Neuronal stem cell (in vitro differentiated cells): Measurements from ENCODE around the gene YPEL1.

Experiments used
- DNase-seq: peaks from one replicate; pipeline ENCODE4 v3.0.0-alpha.2; 2013; ENCODE audit warnings: low spot score
- H2AFZ ChIP-seq: one replicate; pipeline ENCODE4 v1.6.1; 2013; ENCODE audit warnings: mild to moderate bottlenecking, low read length, inconsistent platforms
- H2AK5ac ChIP-seq: 2 replicates; pipeline ENCODE4 v1.6.1; 2013; ENCODE audit warnings: low read depth, mild to moderate bottlenecking, inconsistent platforms, low read length, moderate library complexity, mixed read lengths
- H2BK120ac ChIP-seq: 2 replicates; pipeline ENCODE4 v1.6.1; 2013; ENCODE audit warnings: low read depth, mild to moderate bottlenecking, inconsistent platforms, low read length, moderate library complexity, mixed read lengths
- H2BK12ac ChIP-seq: one replicate; pipeline ENCODE4 v1.6.1; 2013; ENCODE audit warnings: low read length, inconsistent platforms
- H2BK15ac ChIP-seq: 2 replicates; pipeline ENCODE4 v1.6.1; 2013; ENCODE audit warnings: mild to moderate bottlenecking, low read length, inconsistent platforms, mixed read lengths
- H2BK5ac ChIP-seq: one replicate; pipeline ENCODE4 v1.6.1; 2013; ENCODE audit warnings: inconsistent platforms, mild to moderate bottlenecking, low read length, moderate library complexity
- H3K14ac ChIP-seq: one replicate; pipeline ENCODE4 v1.6.1; 2013; ENCODE audit warnings: low read length, inconsistent platforms
- H3K18ac ChIP-seq: 2 replicates; pipeline ENCODE4 v1.6.1; 2013; ENCODE audit warnings: low read length, inconsistent platforms
- H3K23ac ChIP-seq: 2 replicates; pipeline ENCODE4 v1.6.1; 2013; ENCODE audit warnings: low read depth, mild to moderate bottlenecking, mixed read lengths, low read length, inconsistent platforms; ENCODE audit not compliant: poor library complexity
- H3K27ac ChIP-seq: replicated peaks from 3 replicates; pipeline ENCODE4 v1.5.1; 2013; ENCODE audit warnings: low read length, inconsistent platforms
- H3K27me3 ChIP-seq, 3 experiments: 2 replicates each; pipeline ENCODE4 v1.6.1; 2013; ENCODE audit warnings: low read length in 3 of 3, mild to moderate bottlenecking in 2 of 3, inconsistent platforms in 1 of 3, low read depth in 1 of 3, mixed read lengths in 1 of 3, moderate library complexity in 1 of 3; ENCODE audit not compliant: control insufficient read depth in 3 of 3, insufficient read depth in 3 of 3
- H3K36me3 ChIP-seq, 2 donors: replicated peaks in 1 of 2; 2 replicates each; pipeline ENCODE4 v1.6.1; 2013; ENCODE audit warnings: low read length in 2 of 2; ENCODE audit not compliant: control insufficient read depth in 2 of 2, insufficient read depth in 2 of 2
- H3K4ac ChIP-seq: 2 replicates; pipeline ENCODE4 v1.6.1; 2013; ENCODE audit warnings: inconsistent platforms, mild to moderate bottlenecking, low read length, moderate library complexity
- H3K4me1 ChIP-seq, 2 donors: 1 replicate in 1 of 2; 2 replicates in 1 of 2; pipeline ENCODE4 v1.6.1; 2013; ENCODE audit warnings: low read length in 2 of 2, low read depth in 1 of 2; ENCODE audit not compliant: control insufficient read depth in 2 of 2, insufficient read depth in 1 of 2
- H3K4me2 ChIP-seq: one replicate; pipeline ENCODE4 v1.6.1; 2013; ENCODE audit warnings: mild to moderate bottlenecking, low read length, inconsistent platforms; ENCODE audit not compliant: insufficient read depth, poor library complexity, severe bottlenecking
- H3K4me3 ChIP-seq, 2 donors: 2 replicates each; pipeline ENCODE4 v1.5.1; 2013; ENCODE audit warnings: low read length in 2 of 2, mild to moderate bottlenecking in 2 of 2, inconsistent platforms in 1 of 2, moderate library complexity in 1 of 2
- H3K79me1 ChIP-seq: one replicate; pipeline ENCODE4 v1.6.1; 2013; ENCODE audit warnings: low read depth, mild to moderate bottlenecking, inconsistent platforms, low read length, moderate library complexity
- H3K9ac ChIP-seq: one replicate; pipeline ENCODE4 v1.6.1; 2013; ENCODE audit warnings: mild to moderate bottlenecking, low read depth, low read length, inconsistent platforms; ENCODE audit not compliant: poor library complexity
- H3K9me3 ChIP-seq, 2 donors: replicated peaks in 1 of 2; 2 replicates each; pipeline versions ENCODE3 to v1.6.1; 2013; ENCODE audit warnings: low read length in 2 of 2, mild to moderate bottlenecking in 2 of 2, inconsistent platforms in 1 of 2, low read depth in 1 of 2, mixed read lengths in 1 of 2, moderate library complexity in 1 of 2; ENCODE audit not compliant: control insufficient read depth in 2 of 2, insufficient read depth in 1 of 2
- H4K8ac ChIP-seq: one replicate; pipeline ENCODE4 v1.6.1; 2013; ENCODE audit warnings: low read depth, mild to moderate bottlenecking, inconsistent platforms, low read length, moderate library complexity
- H4K91ac ChIP-seq: one replicate; pipeline ENCODE4 v1.6.1; 2013; ENCODE audit warnings: low read length, low read depth, mild to moderate bottlenecking, inconsistent platforms; ENCODE audit not compliant: poor library complexity
- WGBS, 2 donors: extraction: QIAGEN DNeasy Blood & Tissue Kit; methylation state at CpG; one replicate each; pipeline ENCODE4 v1.1.7; 2013; ENCODE audit warnings: missing lambda C conversion rate in 2 of 2, mixed read lengths in 1 of 2; ENCODE audit not compliant: insufficient read length in 2 of 2, insufficient replicate concordance in 1 of 2; ENCODE audit errors: extremely low coverage in 2 of 2; 5-methylcytosine and 5-hydroxymethylcytosine counted together

Gene YPEL1

GRCh38 chr22:21677606-21678443 is 57.8 kb downstream of the YPEL1 start:
- no CpG with 5 or more reads among the region's 15 CpGs for WGBS, 2 donors
- no peak overlapping the region for H3K14ac ChIP-seq

DNA sequence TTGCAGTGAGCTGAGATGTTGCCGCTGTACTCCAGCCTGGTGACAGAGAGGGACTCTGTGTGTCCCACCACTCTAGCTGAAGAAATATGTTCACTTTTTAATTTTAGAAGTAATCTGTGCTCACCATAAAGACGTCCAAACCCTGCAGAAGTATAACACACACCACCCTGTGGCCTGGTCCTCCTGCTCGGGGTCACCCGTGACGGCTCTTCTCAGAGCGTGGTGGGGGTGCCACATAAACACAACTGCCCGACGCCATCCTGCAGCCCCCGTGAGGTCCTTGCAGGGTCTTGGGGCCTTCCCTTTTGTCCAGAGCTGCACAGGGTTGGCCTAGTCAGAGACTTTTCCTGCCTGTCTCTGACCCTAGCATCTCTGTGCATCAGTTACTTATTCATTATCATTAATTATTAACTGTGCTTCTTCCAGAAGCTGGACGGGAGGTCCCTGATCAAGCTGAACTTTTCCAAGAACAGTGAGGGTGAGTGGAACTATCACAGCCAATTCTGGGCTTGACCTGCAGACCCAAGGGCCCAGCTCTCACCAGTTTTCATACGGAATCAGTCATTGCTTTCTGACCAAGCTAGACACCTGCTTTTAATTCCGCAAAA is 60.9 kb downstream of the YPEL1 start:
- Histone ChIP-seq H3K27ac (no peak overlapping the region), H2BK5ac (no peak overlapping the region), H4K8ac (no peak overlapping the region), H3K4me3 (no peak overlapping the region), H4K91ac (no peak overlapping the region), H3K4ac (no peak overlapping the region), H3K4me2 (no peak overlapping the region), H3K9ac (no peak overlapping the region), H3K9me3 (peaks cover 0 to 6% of the 10 kb centered on the region in 2 donors), H2BK12ac (no peak overlapping the region), H2BK15ac (no peak overlapping the region), H3K36me3 (peaks cover 27 to 64% of the 10 kb centered on the region in 2 donors), H3K18ac (no peak overlapping the region), H3K4me1 (peaks cover 0 to 2% of the 10 kb centered on the region in 2 donors), H2AK5ac (no peak overlapping the region), H3K79me1 (no peaks in the 10 kb centered on the region), H2BK120ac (no peak overlapping the region), H2AFZ (no peak overlapping the region), H3K14ac (no peak overlapping the region), H3K23ac (no peak overlapping the region), H3K27me3 (no peaks in the 10 kb centered on the region)
- whole genome bisulfite sequencing, 2 donors: no CpG with 5 or more reads among the region's 12 CpGs
- DNase-seq: no peak

More at GRCh38 chr22:21677606-21678443, 57.8 kb downstream of the YPEL1 start:
- H3K27ac ChIP-seq: no peak overlapping the region
- no peak for DNase-seq
- H2BK15ac ChIP-seq: no peak overlapping the region
- H2BK12ac ChIP-seq: peak overlapping the region; percentile 73
- no peak overlapping the region for H2BK5ac ChIP-seq
- no peaks in the 10 kb centered on the region for H3K79me1 ChIP-seq
- peaks cover 2% of the 10 kb centered on the region in 2 donors for H3K4me1 ChIP-seq
- no peak overlapping the region for H3K18ac ChIP-seq
- H3K9ac ChIP-seq: peak overlapping the region; percentile 30
- peaks cover 19 to 54% of the 10 kb centered on the region in 2 donors for H3K36me3 ChIP-seq
- no peak overlapping the region for H2BK120ac ChIP-seq
- H3K9me3 ChIP-seq: peaks cover 0 to 6% of the 10 kb centered on the region in 2 donors
- no peak overlapping the region for H2AFZ ChIP-seq
- H4K8ac ChIP-seq: no peak overlapping the region
- H3K4me3 ChIP-seq: peak overlapping the region in 1 of 2 donors; percentile 5
- H3K4ac ChIP-seq: no peak overlapping the region
- no peaks in the 10 kb centered on the region for H3K27me3 ChIP-seq
- H4K91ac ChIP-seq: no peak overlapping the region
- H3K4me2 ChIP-seq: no peak overlapping the region
- peak overlapping the region; percentile 98 for H3K23ac ChIP-seq
- no peak overlapping the region for H2AK5ac ChIP-seq

DNA sequence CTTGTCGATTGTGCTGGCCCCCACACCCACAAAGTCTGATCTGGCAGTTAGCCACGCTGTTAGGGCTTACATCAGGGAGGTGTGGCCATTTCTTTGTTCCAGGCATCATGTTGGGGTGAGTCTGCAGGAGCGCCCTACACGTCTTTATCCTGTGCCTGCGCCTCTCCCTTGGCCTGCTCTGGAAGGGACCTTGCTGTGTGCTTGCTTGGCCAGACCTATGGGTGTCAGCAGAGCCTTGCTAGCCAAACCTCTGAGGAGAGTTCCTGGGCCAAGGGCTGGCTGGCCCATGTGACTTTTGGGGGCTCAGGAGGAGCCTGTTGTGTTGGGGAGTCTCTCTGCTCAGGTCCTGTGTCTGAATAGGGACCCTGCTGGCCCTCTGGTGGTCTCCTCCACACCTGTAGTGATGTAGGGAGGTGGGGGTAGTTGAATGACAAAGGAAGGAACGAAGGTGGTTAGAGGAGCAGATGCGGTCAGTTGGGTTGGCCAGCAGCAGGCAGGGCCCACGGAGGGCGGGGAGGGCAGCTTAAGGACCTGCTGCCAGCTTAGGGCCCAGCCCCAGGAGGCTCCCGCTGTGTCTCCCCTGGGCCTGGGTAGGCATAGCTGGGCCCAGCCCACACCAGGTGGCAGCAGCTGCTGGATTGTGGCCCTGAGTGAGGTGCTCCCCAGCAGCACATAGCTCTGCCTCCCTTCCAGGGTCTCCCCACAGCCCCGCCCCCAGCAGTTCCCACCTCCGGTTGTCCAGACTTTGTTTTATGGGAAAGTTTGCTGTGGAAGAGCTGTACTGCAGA is 61.9 kb downstream of the YPEL1 start:
- no peak overlapping the region for H3K4me3 ChIP-seq
- WGBS, 2 donors: no CpG with 5 or more reads among the region's 12 CpGs
- no peak for DNase-seq
- no peak overlapping the region for H2AK5ac ChIP-seq
- no peak overlapping the region for H3K9ac ChIP-seq
- H4K8ac ChIP-seq: no peak overlapping the region
- peaks cover 0 to 2% of the 10 kb centered on the region in 2 donors for H3K4me1 ChIP-seq
- no peak overlapping the region for H3K4me2 ChIP-seq
- no peaks in the 10 kb centered on the region for H3K27me3 ChIP-seq
- no peaks in the 10 kb centered on the region for H3K79me1 ChIP-seq
- no peak overlapping the region for H3K27ac ChIP-seq
- H2BK12ac ChIP-seq: no peak overlapping the region
- H2BK5ac ChIP-seq: no peak overlapping the region
- H4K91ac ChIP-seq: no peak overlapping the region
- H3K4ac ChIP-seq: no peak overlapping the region
- peaks cover 0 to 6% of the 10 kb centered on the region in 2 donors for H3K9me3 ChIP-seq
- no peak overlapping the region for H3K14ac ChIP-seq
- H3K23ac ChIP-seq: peak overlapping the region; percentile 73
- no peak overlapping the region for H2BK15ac ChIP-seq
- H2BK120ac ChIP-seq: no peak overlapping the region
- no peak overlapping the region for H3K18ac ChIP-seq
- H3K36me3 ChIP-seq: peaks cover 25 to 66% of the 10 kb centered on the region in 2 donors
- H2AFZ ChIP-seq: no peak overlapping the region
